ENCODE data around the gene EDDM3A. TPM values are rescaled to one million over a fixed set of nuclear protein-coding genes. Genes with fewer than 3 reads are reported as not detected.
"Not testable (repeated sequence)": the region's sequence is repeated elsewhere in the genome, so short reads cannot be mapped to it uniquely, and the experiment has no call there.

EDDM3A gene
- total RNA-seq, 1 donor from 2014 or later: not detected

GRCh38 chr14:20699931-20700330, 45.8 kb upstream of the EDDM3A start:
- H3K4me1 Mint-ChIP-seq (ENCODE audit: low read depth, unreplicated experiment): no peaks in the 10 kb centered on the region
- DNase-seq: no peak
- H3K27ac Mint-ChIP-seq (ENCODE audit: unreplicated experiment): no peak overlapping the region
- TF ChIP-seq CTCF (IDR thresholded peaks at IDR 0.05; ENCODE audit: partially characterized antibody, unreplicated experiment): no peak
- H3K4me3 Mint-ChIP-seq (ENCODE audit: unreplicated experiment): no peak overlapping the region
- peaks cover 3% of the 10 kb centered on the region for H3K27me3 Mint-ChIP-seq (ENCODE audit: unreplicated experiment)
- no peaks in the 10 kb centered on the region for H3K9me3 Mint-ChIP-seq (ENCODE audit: unreplicated experiment)
- no peaks in the 10 kb centered on the region for H3K36me3 Mint-ChIP-seq (ENCODE audit: unreplicated experiment)

GRCh38 chr14:20700965-20701364, 44.7 kb upstream of the EDDM3A start:
- not testable (repeated sequence) for H3K27ac Mint-ChIP-seq (ENCODE audit: unreplicated experiment); H3K9me3 Mint-ChIP-seq (ENCODE audit: unreplicated experiment); H3K4me1 Mint-ChIP-seq (ENCODE audit: low read depth, unreplicated experiment); H3K4me3 Mint-ChIP-seq (ENCODE audit: unreplicated experiment); H3K27me3 Mint-ChIP-seq (ENCODE audit: unreplicated experiment); H3K36me3 Mint-ChIP-seq (ENCODE audit: unreplicated experiment); DNase-seq

- TF ChIP-seq CTCF (IDR thresholded peaks at IDR 0.05; ENCODE audit: partially characterized antibody, unreplicated experiment): no peak
- H3K9me3 Mint-ChIP-seq (ENCODE audit: unreplicated experiment): peaks cover 1% of the 10 kb centered on the region
- no peaks in the 10 kb centered on the region for H3K27me3 Mint-ChIP-seq (ENCODE audit: unreplicated experiment)
- no peak for DNase-seq
- no peak overlapping the region for H3K27ac Mint-ChIP-seq (ENCODE audit: unreplicated experiment)
- no peaks in the 10 kb centered on the region for H3K36me3 Mint-ChIP-seq (ENCODE audit: unreplicated experiment)
- no peak overlapping the region for H3K4me3 Mint-ChIP-seq (ENCODE audit: unreplicated experiment)
- H3K4me1 Mint-ChIP-seq (ENCODE audit: low read depth, unreplicated experiment): no peaks in the 10 kb centered on the region
These were observed 38.9 kb upstream of the EDDM3A start for GRCh38 chr14:20706657-20707355.

- no peak overlapping the region for H3K27ac Mint-ChIP-seq (ENCODE audit: unreplicated experiment)
- no peaks in the 10 kb centered on the region for H3K36me3 Mint-ChIP-seq (ENCODE audit: unreplicated experiment)
- H3K27me3 Mint-ChIP-seq (ENCODE audit: unreplicated experiment): no peaks in the 10 kb centered on the region
- no peak for TF ChIP-seq CTCF (IDR thresholded peaks at IDR 0.05; ENCODE audit: partially characterized antibody, unreplicated experiment)
- H3K4me3 Mint-ChIP-seq (ENCODE audit: unreplicated experiment): no peak overlapping the region
- DNase-seq: no peak
- no peaks in the 10 kb centered on the region for H3K4me1 Mint-ChIP-seq (ENCODE audit: low read depth, unreplicated experiment)
- peaks cover 1% of the 10 kb centered on the region for H3K9me3 Mint-ChIP-seq (ENCODE audit: unreplicated experiment)
These were observed 38.1 kb upstream of the EDDM3A start for GRCh38 chr14:20707622-20708021.

- Mint-ChIP-seq H3K27me3 (ENCODE audit: unreplicated experiment) (no peaks in the 10 kb centered on the region), H3K36me3 (ENCODE audit: unreplicated experiment) (no peaks in the 10 kb centered on the region), H3K4me1 (ENCODE audit: low read depth, unreplicated experiment) (peaks cover 10% of the 10 kb centered on the region), H3K4me3 (ENCODE audit: unreplicated experiment) (no peak overlapping the region), H3K9me3 (ENCODE audit: unreplicated experiment) (peaks cover 4% of the 10 kb centered on the region), H3K27ac (ENCODE audit: unreplicated experiment) (no peak overlapping the region)
- TF ChIP-seq CTCF (IDR thresholded peaks at IDR 0.05; ENCODE audit: partially characterized antibody, unreplicated experiment): no peak
- DNase-seq: no peak
These were observed 34.4 kb upstream of the EDDM3A start for GRCh38 chr14:20711261-20711660.

All from glutamatergic neuron (in vitro differentiated cells).